HFFc6 (cell line): Measurements from ENCODE around the gene ZNF664. TPM values are rescaled to one million over a fixed set of nuclear protein-coding genes. Genes with fewer than 3 reads are reported as not detected.

Source experiments
- DNase-seq: peaks from one replicate; pipeline ENCODE4 v3.0.0-alpha.2; 2018
- H3K27ac Mint-ChIP-seq: 2 replicates; pipeline ENCODE4 v1.8.0; 2020; ENCODE audit warnings: mild to moderate bottlenecking, mixed read lengths
- H3K27me3 Mint-ChIP-seq: 2 replicates; pipeline ENCODE4 v1.8.0; 2021; ENCODE audit warnings: mild to moderate bottlenecking, moderate library complexity, mixed read lengths; ENCODE audit not compliant: insufficient read depth
- H3K36me3 Mint-ChIP-seq: 2 replicates; pipeline ENCODE4 v1.8.0; 2021; ENCODE audit warnings: low read depth, mixed read lengths
- H3K4me1 Mint-ChIP-seq: 2 replicates; pipeline ENCODE4 v1.8.0; 2020; ENCODE audit warnings: low read depth, mixed read lengths
- H3K4me3 Mint-ChIP-seq: 2 replicates; pipeline ENCODE4 v1.8.0; 2020; ENCODE audit warnings: mild to moderate bottlenecking, moderate library complexity, mixed read lengths
- H3K9me3 Mint-ChIP-seq: 2 replicates; pipeline ENCODE4 v1.8.0; 2020; ENCODE audit warnings: mild to moderate bottlenecking, mixed read lengths
- total RNA-seq, 6 experiments: library from RNA; stranded (reverse); fragmentation: NEBNext Ultra II Directional; extraction: Animal tissue kit (Norgen Biotek cat#: 25700); gene quantifications; 2 replicates in 1 of 6; 3 replicates in 5 of 6; pipeline ENCODE4 v1.2.3, GENCODE V29; 2021
- TF ChIP-seq, protein P1 (sequence below): fragments of 200-600 bp; sonication (generic); IDR thresholded peaks from 2 replicates; pipeline ENCODE4 v1.5.0; 2021; ENCODE audit warnings: antibody characterized with exemption, mild to moderate bottlenecking

ZNF664 gene
- total RNA-seq, 6 experiments from 2014 or later = 49.1 to 55.2 (median 53.4) TPM

DNA sequence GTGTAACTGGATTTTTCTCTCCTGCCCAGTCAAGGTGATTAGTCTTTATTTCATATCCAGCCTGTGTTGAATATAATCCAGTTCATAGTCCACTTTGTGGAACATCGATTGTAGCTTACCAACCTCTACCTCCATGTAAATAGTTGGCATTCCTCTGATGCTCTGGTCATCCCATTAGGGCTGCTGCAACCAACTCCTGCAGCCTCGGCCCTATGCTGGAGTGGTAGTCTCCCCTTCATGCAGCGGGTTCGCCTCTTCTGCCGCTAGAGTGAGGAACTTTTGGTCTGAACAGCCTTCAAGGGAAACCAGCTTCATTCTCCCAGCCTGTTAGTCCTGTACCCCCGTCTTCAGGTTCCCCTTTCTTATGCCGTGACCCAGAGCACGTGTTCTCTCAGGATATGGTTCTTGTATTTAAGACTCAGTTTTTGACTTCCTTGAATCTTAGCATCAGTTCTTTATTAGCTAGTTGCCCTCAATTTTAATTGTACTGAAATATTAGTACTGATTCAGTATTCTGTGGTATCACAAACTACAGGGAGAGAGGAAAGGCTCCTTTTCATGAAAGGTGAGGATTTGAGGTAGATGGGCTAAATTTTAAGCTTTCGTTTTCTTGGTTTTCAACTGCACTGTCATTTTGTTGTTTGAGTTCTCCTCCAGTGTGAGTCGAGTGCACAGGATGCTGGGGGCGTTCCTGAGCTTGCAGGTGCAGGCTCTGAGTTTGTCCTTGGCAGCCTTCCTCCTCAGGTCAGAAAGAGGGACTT, 33.2 kb downstream of the ZNF664 start:
- Mint-ChIP-seq H3K9me3 (no peaks in the 10 kb centered on the region), H3K4me3 (no peak overlapping the region), H3K27ac (no peak overlapping the region), H3K36me3 (peaks cover 12% of the 10 kb centered on the region), H3K27me3 (no peaks in the 10 kb centered on the region), H3K4me1 (peaks cover 28% of the 10 kb centered on the region)
- TF ChIP-seq, protein P1, sequence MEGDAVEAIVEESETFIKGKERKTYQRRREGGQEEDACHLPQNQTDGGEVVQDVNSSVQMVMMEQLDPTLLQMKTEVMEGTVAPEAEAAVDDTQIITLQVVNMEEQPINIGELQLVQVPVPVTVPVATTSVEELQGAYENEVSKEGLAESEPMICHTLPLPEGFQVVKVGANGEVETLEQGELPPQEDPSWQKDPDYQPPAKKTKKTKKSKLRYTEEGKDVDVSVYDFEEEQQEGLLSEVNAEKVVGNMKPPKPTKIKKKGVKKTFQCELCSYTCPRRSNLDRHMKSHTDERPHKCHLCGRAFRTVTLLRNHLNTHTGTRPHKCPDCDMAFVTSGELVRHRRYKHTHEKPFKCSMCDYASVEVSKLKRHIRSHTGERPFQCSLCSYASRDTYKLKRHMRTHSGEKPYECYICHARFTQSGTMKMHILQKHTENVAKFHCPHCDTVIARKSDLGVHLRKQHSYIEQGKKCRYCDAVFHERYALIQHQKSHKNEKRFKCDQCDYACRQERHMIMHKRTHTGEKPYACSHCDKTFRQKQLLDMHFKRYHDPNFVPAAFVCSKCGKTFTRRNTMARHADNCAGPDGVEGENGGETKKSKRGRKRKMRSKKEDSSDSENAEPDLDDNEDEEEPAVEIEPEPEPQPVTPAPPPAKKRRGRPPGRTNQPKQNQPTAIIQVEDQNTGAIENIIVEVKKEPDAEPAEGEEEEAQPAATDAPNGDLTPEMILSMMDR = no peak
- no peak for DNase-seq

DNA sequence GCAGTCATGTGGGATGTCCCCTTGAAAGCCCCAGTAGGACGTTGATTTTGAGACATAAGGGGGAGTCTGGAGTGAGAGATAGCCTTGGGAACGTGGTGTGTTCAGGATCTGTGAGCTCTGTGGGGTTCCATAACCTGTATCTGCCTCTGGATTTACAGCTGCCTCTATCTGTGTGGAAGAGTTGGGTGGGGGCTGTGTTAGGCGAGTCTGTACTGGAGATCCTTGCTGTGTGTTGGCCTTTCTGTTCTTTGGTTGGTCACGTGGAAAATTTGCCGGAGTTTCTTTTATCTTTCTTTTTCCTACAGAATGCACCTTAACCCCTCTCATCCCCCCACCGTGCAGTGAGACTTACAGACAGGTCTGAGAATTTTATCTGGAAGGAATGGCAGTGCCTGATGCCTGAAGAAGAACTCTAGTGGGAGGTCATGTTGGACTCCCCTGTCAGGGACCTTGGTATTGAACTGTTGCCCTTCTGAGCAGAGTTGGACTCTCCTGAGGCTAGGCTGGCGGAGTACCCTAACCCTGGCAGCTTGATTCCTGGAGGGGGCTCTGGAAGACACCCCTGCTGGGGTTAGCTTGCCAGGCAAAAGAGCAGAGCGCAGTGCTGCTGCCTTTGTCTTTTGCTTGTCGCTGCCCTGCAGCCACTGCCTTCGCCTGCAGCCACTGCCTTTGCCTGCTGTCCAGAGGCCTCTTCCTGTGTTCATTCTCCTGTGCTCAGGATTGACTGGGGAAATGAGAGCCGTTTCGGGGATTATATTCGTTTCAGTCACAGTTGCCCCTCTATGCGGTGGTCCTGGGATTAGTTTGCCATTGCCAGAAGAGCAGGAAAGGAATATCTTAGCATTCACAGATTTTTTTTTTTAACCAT, 34.1 kb downstream of the ZNF664 start:
- no peak overlapping the region for H3K27ac Mint-ChIP-seq
- H3K9me3 Mint-ChIP-seq = no peaks in the 10 kb centered on the region
- DNase-seq = no peak
- no peaks in the 10 kb centered on the region for H3K27me3 Mint-ChIP-seq
- H3K4me1 Mint-ChIP-seq = peaks cover 28% of the 10 kb centered on the region
- no peak overlapping the region for H3K4me3 Mint-ChIP-seq
- peaks cover 16% of the 10 kb centered on the region for H3K36me3 Mint-ChIP-seq
- TF ChIP-seq, protein P1 = no peak

DNA sequence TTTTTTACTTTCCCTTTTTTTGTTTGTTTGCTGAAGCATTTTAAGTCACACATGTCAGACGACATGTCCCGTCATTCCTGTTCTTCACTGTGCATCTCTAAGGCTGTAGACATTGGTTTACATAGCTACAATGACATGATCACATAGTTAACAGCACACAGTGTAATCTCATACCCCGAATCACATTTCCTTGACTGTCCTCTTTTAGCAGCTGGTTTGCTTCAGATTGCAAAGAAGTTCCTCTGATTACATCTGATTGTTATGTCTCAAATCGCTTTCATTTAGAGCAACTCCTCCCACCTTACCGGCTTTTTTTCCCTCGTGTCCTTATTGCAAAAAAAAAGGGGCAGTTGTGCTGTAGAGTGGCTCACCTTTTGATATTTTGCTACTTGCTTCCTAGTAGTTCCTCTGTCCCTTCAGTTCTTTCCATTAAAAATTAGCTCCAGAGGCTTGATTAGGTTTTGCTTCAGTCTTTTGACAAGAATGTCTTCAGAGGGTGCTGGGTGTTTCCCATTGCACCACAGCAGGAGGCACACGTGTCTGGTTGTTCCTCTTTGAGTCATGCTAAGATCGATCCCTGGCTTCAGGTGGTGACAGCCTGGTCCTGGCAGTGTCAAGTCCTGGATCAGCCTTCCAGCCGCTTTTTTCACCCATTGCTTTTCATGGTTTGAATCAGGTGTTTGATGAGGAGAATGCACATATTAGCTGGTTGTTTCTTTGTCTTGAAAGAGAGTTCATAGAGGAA, 35.0 kb downstream of the ZNF664 start:
- TF ChIP-seq, protein P1 = no peak
- Mint-ChIP-seq H3K27ac (no peak overlapping the region), H3K27me3 (no peaks in the 10 kb centered on the region), H3K9me3 (no peaks in the 10 kb centered on the region), H3K36me3 (peaks cover 24% of the 10 kb centered on the region), H3K4me3 (no peak overlapping the region), H3K4me1 (peaks cover 28% of the 10 kb centered on the region)
- DNase-seq = no peak

DNA sequence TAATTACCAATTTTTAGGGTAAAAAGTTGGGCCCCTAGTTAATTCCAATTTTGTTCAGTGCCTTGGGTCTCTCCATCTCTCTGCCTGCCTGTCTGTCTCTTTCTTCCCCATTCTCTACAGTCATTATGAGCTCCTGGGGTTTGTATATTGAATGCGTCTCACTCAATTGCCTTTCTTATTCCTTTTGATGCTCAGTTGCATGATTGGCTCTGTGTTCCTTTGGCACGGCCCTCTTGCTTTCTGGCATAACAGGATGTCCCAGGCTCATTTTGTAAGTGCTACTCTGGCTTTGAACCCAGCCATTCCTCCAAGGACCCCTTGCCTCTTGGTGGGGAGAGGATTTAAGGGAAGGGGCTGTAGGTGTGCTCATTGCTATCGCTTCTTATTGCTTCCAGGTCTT, 35.6 kb downstream of the ZNF664 start:
- Mint-ChIP-seq H3K27ac (no peak overlapping the region), H3K4me1 (peaks cover 28% of the 10 kb centered on the region), H3K9me3 (no peaks in the 10 kb centered on the region), H3K4me3 (no peak overlapping the region), H3K27me3 (no peaks in the 10 kb centered on the region), H3K36me3 (peaks cover 29% of the 10 kb centered on the region)
- TF ChIP-seq, protein P1 = no peak
- no peak for DNase-seq

DNA sequence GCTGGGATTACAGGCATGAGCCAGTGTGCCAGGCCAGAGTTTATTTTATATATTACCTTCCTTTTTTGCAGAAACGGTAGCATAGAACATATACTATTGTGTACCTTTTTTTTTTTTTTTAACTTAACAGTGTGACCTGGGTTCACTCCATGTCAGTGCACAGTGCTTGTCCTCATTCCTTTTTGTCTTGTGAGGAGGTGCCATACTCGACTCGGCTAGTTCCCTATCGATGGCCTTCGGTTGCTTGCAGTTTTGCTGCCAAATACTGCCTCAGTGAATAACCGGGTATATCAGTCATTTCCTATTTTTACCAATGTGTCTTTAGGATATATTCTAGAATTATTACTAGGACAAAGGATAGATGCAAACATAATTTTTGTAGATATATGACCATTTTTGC, 36.8 kb downstream of the ZNF664 start:
- Mint-ChIP-seq H3K4me3 (no peak overlapping the region), H3K4me1 (peaks cover 28% of the 10 kb centered on the region)
- no peak for DNase-seq

More for the DNA sequence above, 36.8 kb downstream of the ZNF664 start:
- H3K9me3 Mint-ChIP-seq = no peaks in the 10 kb centered on the region
- TF ChIP-seq, protein P1 = no peak
- H3K27me3 Mint-ChIP-seq = no peaks in the 10 kb centered on the region
- H3K36me3 Mint-ChIP-seq = peaks cover 29% of the 10 kb centered on the region
- H3K27ac Mint-ChIP-seq = no peak overlapping the region
